ENCODE data around the gene POU5F1.
"Not testable (repeated sequence)": the region's sequence is repeated elsewhere in the genome, so short reads cannot be mapped to it uniquely, and the experiment has no call there.

The POU5F1 gene

DNA sequence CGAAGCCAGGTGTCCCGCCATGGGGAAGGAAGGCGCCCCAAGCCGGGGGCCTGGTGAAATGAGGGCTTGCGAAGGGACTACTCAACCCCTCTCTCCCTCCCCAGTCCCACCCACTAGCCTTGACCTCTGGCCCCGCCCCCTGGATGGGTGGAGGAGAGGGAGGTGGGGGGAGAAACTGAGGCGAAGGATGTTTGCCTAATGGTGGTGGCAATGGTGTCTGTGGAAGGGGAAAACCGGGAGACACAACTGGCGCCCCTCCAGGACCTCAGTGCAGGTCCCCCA is at the start of gene POU5F1:
POU5F1 (minus strand) TSS at position 83 of the 282 bp plus-strand sequence; CDS start at position 21, 62 bp downstream.
- TF ChIP-seq, protein P1, sequence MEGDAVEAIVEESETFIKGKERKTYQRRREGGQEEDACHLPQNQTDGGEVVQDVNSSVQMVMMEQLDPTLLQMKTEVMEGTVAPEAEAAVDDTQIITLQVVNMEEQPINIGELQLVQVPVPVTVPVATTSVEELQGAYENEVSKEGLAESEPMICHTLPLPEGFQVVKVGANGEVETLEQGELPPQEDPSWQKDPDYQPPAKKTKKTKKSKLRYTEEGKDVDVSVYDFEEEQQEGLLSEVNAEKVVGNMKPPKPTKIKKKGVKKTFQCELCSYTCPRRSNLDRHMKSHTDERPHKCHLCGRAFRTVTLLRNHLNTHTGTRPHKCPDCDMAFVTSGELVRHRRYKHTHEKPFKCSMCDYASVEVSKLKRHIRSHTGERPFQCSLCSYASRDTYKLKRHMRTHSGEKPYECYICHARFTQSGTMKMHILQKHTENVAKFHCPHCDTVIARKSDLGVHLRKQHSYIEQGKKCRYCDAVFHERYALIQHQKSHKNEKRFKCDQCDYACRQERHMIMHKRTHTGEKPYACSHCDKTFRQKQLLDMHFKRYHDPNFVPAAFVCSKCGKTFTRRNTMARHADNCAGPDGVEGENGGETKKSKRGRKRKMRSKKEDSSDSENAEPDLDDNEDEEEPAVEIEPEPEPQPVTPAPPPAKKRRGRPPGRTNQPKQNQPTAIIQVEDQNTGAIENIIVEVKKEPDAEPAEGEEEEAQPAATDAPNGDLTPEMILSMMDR (IDR thresholded peaks at IDR 0.05; ENCODE audit: low read length, missing control alignments) = no peak
- no peak for DNase-seq (ENCODE audit: low read depth)

DNA sequence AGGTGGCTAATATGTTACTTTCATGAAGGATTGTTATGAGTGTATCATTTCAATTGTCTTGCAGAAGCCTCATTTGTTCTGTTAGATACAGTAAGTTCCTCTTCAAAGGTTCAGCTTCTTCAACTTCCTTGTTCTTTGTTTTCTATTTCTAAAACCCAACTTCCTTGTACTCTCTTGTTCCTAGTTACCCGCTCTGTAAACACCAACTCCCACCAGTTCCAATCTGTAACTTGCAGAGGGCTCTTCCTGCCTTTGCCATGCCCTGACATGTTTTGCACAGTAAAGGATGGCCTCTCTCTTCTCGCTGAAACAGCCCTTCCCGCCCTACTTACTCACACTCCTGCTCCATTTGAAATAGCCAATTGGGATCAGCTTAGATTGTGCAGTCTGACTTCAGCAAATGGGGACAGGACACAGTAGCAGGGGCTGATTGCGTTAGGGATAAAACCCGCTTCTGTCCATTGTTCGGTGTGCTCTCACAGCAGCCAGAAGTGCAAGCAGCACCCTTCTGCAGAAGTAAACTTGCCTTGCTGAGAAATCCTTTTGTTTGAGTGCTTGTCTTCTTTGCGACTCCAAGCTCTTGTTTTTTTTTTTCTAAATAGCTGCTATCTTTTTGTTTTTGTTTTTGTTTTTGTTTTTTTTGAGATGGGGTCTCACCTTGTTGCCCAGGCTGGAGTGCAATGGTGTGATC is 45.9 kb upstream of the POU5F1 start:
- H3K4me3 ChIP-seq (replicated peaks; ENCODE audit: low read depth, low read length) = no peak overlapping the region
- TF ChIP-seq, protein P1 (IDR thresholded peaks at IDR 0.05; ENCODE audit: low read length, missing control alignments) = no peak
- no peak for DNase-seq (ENCODE audit: low read depth)

More for the DNA sequence above, at the start of gene POU5F1:
- no peak within 1 kb of the TSS for H3K4me3 ChIP-seq (replicated peaks; ENCODE audit: low read depth, low read length)

DNA sequence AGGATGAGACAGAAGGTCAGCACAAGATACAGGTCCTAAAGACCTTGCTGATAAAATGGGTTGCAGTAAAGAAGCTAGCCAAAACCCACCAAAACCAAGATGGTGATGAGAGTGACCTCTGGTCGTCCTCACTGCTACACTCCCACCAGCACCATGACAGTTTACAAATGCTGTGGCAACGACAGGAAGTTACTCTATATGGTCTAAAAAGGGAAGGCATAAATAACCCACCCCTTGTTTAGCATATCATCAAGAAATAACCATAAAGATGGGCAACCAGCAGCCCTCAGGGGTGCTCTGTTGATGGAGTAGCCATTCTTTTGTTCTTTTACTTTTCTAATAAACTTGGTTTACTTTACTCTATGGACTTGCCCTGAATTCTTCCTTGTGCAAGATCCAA is 44.7 kb upstream of the POU5F1 start:
- not testable (repeated sequence) for DNase-seq (ENCODE audit: low read depth); H3K4me3 ChIP-seq (replicated peaks; ENCODE audit: low read depth, low read length)

DNA sequence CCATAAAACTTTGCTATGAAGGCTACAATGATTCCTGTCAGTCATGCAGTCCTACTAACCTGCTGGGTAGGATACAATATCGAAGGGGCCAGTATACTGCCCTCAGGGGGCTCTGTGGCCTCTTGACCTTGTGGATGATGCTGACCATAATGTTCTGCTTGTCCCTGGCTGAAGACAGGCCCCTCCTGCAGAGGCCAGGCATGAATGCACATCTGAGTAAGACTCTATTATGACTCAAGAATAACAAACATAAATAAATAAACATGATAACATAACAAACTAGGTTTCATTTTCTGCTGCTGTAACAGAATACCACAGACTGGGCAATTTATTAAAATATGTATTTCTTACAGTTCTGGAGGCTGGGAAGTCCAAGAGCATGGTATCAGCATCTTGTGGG is 44.0 kb upstream of the POU5F1 start:
- TF ChIP-seq, protein P1 (IDR thresholded peaks at IDR 0.05; ENCODE audit: low read length, missing control alignments) = no peak
- no peak overlapping the region for H3K4me3 ChIP-seq (replicated peaks; ENCODE audit: low read depth, low read length)
- DNase-seq (ENCODE audit: low read depth) = no peak

DNA sequence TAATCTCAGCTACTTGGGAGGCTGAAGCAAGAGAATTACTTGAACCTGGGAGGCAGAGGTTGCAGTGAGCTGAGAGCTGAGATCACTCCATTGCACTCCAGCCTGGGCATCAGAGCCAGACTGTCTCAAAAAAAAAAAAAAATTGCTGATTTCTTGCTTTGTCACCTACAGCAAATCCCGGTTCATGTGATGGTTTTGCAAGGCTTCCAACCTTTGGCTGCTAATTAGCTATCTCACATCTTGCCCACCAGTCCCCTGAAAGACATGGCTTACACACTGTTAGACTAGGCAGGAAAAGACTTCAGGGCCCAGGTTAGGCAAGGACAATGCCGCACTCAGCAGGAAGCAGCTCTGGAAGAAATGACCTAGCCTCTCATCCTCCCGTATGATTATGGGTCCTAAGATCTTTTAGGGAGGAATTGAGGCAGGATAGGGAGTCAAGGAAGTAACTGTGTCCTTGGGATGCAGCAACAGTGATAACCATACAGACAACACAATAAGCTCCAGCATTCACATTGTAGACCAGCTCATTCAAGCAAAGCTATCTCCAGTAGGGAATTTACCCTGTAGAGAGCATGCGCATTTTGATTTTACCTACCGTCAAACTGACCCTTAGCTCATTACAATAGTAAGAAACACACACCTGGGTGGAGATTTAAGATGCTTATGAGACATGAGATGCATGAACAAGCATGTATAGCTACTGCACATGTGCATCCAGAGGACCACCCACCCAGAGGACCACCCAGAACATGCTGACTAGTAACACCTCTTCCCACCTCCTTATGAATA is 40.5 kb upstream of the POU5F1 start:
- TF ChIP-seq, protein P1 (IDR thresholded peaks at IDR 0.05; ENCODE audit: low read length, missing control alignments) = no peak
- H3K4me3 ChIP-seq (replicated peaks; ENCODE audit: low read depth, low read length) = no peak overlapping the region
- DNase-seq (ENCODE audit: low read depth) = no peak

DNA sequence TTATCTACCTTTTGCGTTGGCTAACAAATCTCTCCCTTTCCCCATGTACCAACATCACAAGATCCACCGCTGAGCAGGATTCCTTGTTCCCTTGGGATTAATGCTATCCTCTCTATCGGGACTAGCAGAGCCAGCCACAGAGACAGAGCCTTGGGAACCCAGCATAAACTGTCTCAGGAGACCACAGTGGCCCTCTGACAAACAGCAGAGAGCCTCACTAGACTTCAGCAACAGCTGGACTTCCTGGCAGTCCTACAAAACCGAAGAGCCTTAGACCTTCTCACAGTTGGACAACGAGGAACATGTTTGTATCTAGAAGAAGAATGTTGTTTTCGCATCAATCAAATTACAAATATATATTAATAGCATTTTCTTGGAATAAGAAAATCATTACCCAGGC is 39.6 kb upstream of the POU5F1 start:
- H3K4me3 ChIP-seq (replicated peaks; ENCODE audit: low read depth, low read length) = no peak overlapping the region
- TF ChIP-seq, protein P1 (IDR thresholded peaks at IDR 0.05; ENCODE audit: low read length, missing control alignments) = no peak
- DNase-seq (ENCODE audit: low read depth) = no peak

DNA sequence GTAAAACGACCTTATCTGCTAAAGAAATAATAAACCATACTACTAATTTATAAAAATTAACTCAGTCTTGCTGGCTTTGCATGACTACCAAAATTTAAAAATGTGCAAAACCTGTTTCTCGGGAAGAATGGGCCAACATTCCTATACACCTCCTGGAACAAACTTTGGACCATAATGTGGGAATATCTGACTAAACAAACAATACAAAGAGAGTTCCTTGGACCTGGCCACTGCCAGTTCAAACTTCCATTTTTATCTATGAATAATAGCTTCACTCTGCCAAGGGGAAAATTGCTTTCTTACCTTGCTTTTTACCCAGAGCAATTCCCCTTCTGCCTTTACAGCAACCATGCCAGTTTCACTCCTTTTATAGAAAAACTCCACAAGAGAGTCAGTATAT is 38.7 kb upstream of the POU5F1 start:
- no peak overlapping the region for H3K4me3 ChIP-seq (replicated peaks; ENCODE audit: low read depth, low read length)
- TF ChIP-seq, protein P1 (IDR thresholded peaks at IDR 0.05; ENCODE audit: low read length, missing control alignments) = no peak
- DNase-seq (ENCODE audit: low read depth) = no peak
